GM12878 (cell line): Measurements from ENCODE around the gene ARTN. TPM values are rescaled to one million over a fixed set of nuclear protein-coding genes. Genes with fewer than 3 reads are reported as not detected.

Experiments used
- BACH1 ChIP-seq: fragments of 450-650 bp; IDR thresholded peaks from 2 replicates; pipeline ENCODE4 v1.6.1; 2017; ENCODE audit warnings: mild to moderate bottlenecking, borderline replicate concordance
- EZH2 ChIP-seq: IDR thresholded peaks from 2 replicates; pipeline ENCODE4 v1.6.1; 2012; ENCODE audit warnings: low read depth, mild to moderate bottlenecking, control low read depth, inconsistent platforms, low read length, borderline replicate concordance; ENCODE audit not compliant: control insufficient read depth
- FOXK2 ChIP-seq: fragments of 450-650 bp; IDR thresholded peaks from 2 replicates; pipeline ENCODE4 v1.6.1; 2017; ENCODE audit warnings: mild to moderate bottlenecking, moderate library complexity
- MEF2A ChIP-seq: IDR thresholded peaks from 2 replicates; pipeline ENCODE4 v1.6.1; 2011; ENCODE audit warnings: low read depth, mild to moderate bottlenecking, low read length, moderate library complexity; ENCODE audit not compliant: insufficient read depth
- MEF2B ChIP-seq: fragments of 450-650 bp; IDR thresholded peaks from 2 replicates; pipeline ENCODE4 v1.6.1; 2018; ENCODE audit warnings: mild to moderate bottlenecking, moderate library complexity; ENCODE audit not compliant: partially characterized antibody, poor library complexity, severe bottlenecking
- POLR2AphosphoS5 ChIP-seq: IDR thresholded peaks from 2 replicates; pipeline ENCODE4 v1.6.1; 2011; ENCODE audit warnings: mild to moderate bottlenecking, low read length, inconsistent platforms
- RAD51 ChIP-seq: fragments of 450-650 bp; IDR thresholded peaks from 2 replicates; pipeline ENCODE4 v1.6.1; 2016; ENCODE audit warnings: moderate library complexity, mild to moderate bottlenecking, inconsistent platforms
- RELA ChIP-seq: fragments of 450-650 bp; IDR thresholded peaks from 2 replicates; pipeline ENCODE4 v1.8.0; 2014; ENCODE audit warnings: borderline replicate concordance; ENCODE audit not compliant: partially characterized antibody
- SIN3A ChIP-seq: IDR thresholded peaks from 2 replicates; pipeline ENCODE4 v1.6.1; 2012; ENCODE audit warnings: low read depth, low read length, improper control_type of control experiment
- TCF3 ChIP-seq: IDR thresholded peaks from 2 replicates; pipeline ENCODE4 v1.6.1; 2012; ENCODE audit warnings: low read depth, mild to moderate bottlenecking, low read length, borderline replicate concordance; ENCODE audit not compliant: insufficient read depth
- ZZZ3 ChIP-seq: IDR thresholded peaks from 2 replicates; pipeline ENCODE4 v1.6.1; 2011; ENCODE audit warnings: low read depth; ENCODE audit not compliant: control insufficient read depth, insufficient read length
- polyA plus RNA-seq, 11 experiments: library from polyadenylated mRNA; depleted of rRNA in 4 of 11; unstranded in 6 of 11; stranded (reverse) in 5 of 11; fragments of >200 nt; fragmentation: Nextera tagmentation in 4 of 11; fragmentation: Illumina TruSeq in 1 of 11; extraction: Ambion mirVana in 4 of 11; extraction: Trizol in 1 of 11; gene quantifications; 1 replicate in 1 of 11; 2 replicates in 10 of 11; pipeline versions ENCODE4 v1.2.1 to v1.2.3, GENCODE V29; 2011 to 2016; ENCODE audit warnings: inconsistent platforms in 2 of 11, missing spikeins in 2 of 11, low read depth in 1 of 11
- total RNA-seq, 4 experiments: library from RNA; depleted of rRNA in 3 of 4; stranded (reverse); fragments of >200 nt in 3 of 4; fragmentation: Illumina TruSeq in 1 of 4; extraction: Trizol in 1 of 4; gene quantifications; 2 replicates each; pipeline versions ENCODE4 v1.2.1 to v1.2.3, GENCODE V29; 2013 to 2021
- TF ChIP-seq, protein P1 (sequence below): IDR thresholded peaks from 2 replicates; pipeline ENCODE4 v1.6.1; 2012; ENCODE audit warnings: low read depth, low read length, improper control_type of control experiment

Gene ARTN
- total and polyA plus RNA-seq, 10 of the 15 experiments (the other 5 are each of a cell fraction or from before 2014, with no cell fraction given) = 0.06 to 2.1 (median 0.34) TPM; not detected in 1

DNA sequence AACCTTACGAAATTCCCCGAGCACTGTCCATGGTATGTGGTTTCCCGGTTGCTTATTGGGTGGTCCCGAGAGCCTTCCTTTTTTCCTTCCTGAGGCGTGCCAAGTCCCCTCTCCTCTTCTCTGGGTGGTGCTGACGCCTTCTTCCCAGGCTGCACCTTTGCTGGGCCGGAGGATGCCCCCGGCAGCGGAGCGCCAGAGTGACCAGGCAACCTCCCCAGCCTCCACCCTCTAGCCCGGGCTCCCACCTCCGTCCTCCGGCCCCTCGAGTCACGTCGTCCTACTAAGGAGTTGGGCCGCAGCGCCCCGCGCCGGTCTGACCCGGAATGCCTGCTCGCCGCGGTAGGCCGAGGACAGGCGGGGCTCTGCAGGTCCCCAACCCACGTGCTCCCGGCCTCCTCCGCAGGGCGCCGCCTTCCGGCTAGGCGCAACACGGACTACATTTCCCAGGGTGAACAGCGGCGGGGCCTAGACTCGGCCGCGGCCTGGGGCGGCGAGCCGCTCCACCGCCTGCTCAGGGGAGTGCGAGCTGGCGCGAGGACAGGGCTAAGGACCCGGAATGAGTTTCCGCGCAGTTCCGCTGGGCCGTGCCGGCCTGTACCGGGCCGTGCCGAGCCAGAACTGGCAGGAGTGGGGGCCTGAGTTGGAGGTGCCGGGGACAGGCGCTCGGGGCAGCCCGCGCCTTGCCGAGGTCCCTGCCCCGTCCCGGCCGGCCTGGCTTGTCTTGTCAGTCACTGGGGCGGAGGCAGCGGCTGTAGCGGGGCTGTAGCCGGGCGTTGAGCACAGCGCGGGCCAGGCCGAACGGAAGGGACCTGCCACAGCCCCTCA, 12.8 kb downstream of the ARTN start, which contains the start of gene IPO13 (continued):
- TF ChIP-seq, protein P1, sequence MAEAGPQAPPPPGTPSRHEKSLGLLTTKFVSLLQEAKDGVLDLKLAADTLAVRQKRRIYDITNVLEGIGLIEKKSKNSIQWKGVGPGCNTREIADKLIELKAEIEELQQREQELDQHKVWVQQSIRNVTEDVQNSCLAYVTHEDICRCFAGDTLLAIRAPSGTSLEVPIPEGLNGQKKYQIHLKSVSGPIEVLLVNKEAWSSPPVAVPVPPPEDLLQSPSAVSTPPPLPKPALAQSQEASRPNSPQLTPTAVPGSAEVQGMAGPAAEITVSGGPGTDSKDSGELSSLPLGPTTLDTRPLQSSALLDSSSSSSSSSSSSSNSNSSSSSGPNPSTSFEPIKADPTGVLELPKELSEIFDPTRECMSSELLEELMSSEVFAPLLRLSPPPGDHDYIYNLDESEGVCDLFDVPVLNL = peak; percentile 22; the same call in 1 of the 2 replicates
- peak; percentile 89 for TF ChIP-seq POLR2AphosphoS5
- TF ChIP-seq BACH1 = peak; percentile 66; the same call in 1 of the 2 replicates
- TF ChIP-seq RAD51 = peak; percentile 83
- peak; percentile 85 for TF ChIP-seq RELA
- peak; percentile 17; the same call in 1 of the 2 replicates for TF ChIP-seq MEF2A
- no peak for TF ChIP-seq ZZZ3
- peak; percentile 45 for TF ChIP-seq MEF2B
- 0 out of 2 replicates have a peak, but pooled peaks have one; percentile 17 for TF ChIP-seq TCF3
- TF ChIP-seq FOXK2 = peak; percentile 44; the same call in 1 of the 2 replicates
- no peak for TF ChIP-seq EZH2
- TF ChIP-seq SIN3A = peak; percentile 35; the same call in 1 of the 2 replicates
